Keratinocyte (primary cell): ENCODE results near the gene TAGLN2. TPM values are rescaled to one million over a fixed set of nuclear protein-coding genes. Genes with fewer than 3 reads are reported as not detected.
A peak's percentile ranks its signal among the peaks of the same experiment; 100 is the strongest.

Source experiments
- DNase-seq: peaks from one replicate; pipeline ENCODE4 v3.0.0-alpha.2; 2011; ENCODE audit warnings: low read depth, missing footprints, low spot score
- FAIRE-seq: peaks from 2 replicates; lab custom pipeline; 2011; peaks lifted over from hg19 to GRCh38; lab: Jason Lieb, UNC
- H2AFZ ChIP-seq: 2 replicates; pipeline ENCODE4 v1.6.0; 2012; ENCODE audit warnings: low read length, control low read depth, inconsistent platforms; ENCODE audit not compliant: control insufficient read depth
- H3K27ac ChIP-seq: 2 replicates; pipeline ENCODE4 v1.5.1; 2011; ENCODE audit warnings: low read length; ENCODE audit not compliant: control insufficient read depth, insufficient read depth
- H3K27me3 ChIP-seq: 3 replicates; pipeline ENCODE4 v1.6.0; 2011; ENCODE audit warnings: low read length; ENCODE audit not compliant: control insufficient read depth, insufficient read depth; ENCODE audit errors: extremely low read depth
- H3K36me3 ChIP-seq, 2 experiments: 2 replicates in 1 of 2; 3 replicates in 1 of 2; pipeline ENCODE4 v1.5.1; 2011; ENCODE audit warnings: low read length in 2 of 2, mild to moderate bottlenecking in 1 of 2; ENCODE audit not compliant: control insufficient read depth in 2 of 2, insufficient read depth in 2 of 2; ENCODE audit errors: extremely low read depth in 1 of 2
- H3K4me1 ChIP-seq: 3 replicates; pipeline ENCODE4 v1.5.1; 2011; ENCODE audit warnings: low read length; ENCODE audit not compliant: control insufficient read depth, insufficient read depth; ENCODE audit errors: extremely low read depth
- H3K4me2 ChIP-seq: 3 replicates; pipeline ENCODE4 v1.6.0; 2011; ENCODE audit warnings: low read depth, low read length; ENCODE audit not compliant: control insufficient read depth, insufficient read depth; ENCODE audit errors: extremely low read depth
- H3K4me3 ChIP-seq, 3 experiments: fragments of 200-600 bp in 1 of 3; sonication (generic) in 1 of 3; 2 replicates in 2 of 3; 3 replicates in 1 of 3; pipeline ENCODE4 v1.5.1; 2011 to 2016; ENCODE audit warnings: low read length in 3 of 3, mild to moderate bottlenecking in 3 of 3, control low read depth in 2 of 3, inconsistent platforms in 1 of 3, low read depth in 1 of 3, mixed read lengths in 1 of 3, mixed run types in 1 of 3, moderate library complexity in 1 of 3; ENCODE audit not compliant: control insufficient read depth in 2 of 3, insufficient read depth in 2 of 3; ENCODE audit errors: extremely low read depth in 1 of 3
- H3K79me2 ChIP-seq: 2 replicates; pipeline ENCODE4 v1.6.0; 2012; ENCODE audit warnings: low read length; ENCODE audit not compliant: control insufficient read depth, insufficient read depth
- H3K9ac ChIP-seq: 3 replicates; pipeline ENCODE4 v1.6.0; 2011; ENCODE audit warnings: low read length; ENCODE audit not compliant: control insufficient read depth, insufficient read depth; ENCODE audit errors: extremely low read depth
- H3K9me1 ChIP-seq: 3 replicates; pipeline ENCODE4 v1.6.0; 2011; ENCODE audit warnings: low read length; ENCODE audit not compliant: control insufficient read depth, insufficient read depth; ENCODE audit errors: extremely low read depth
- H3K9me3 ChIP-seq: 2 replicates; pipeline ENCODE4 v1.5.1; 2012; ENCODE audit warnings: low read depth, low read length; ENCODE audit not compliant: control insufficient read depth
- H4K20me1 ChIP-seq: 3 replicates; pipeline ENCODE4 v1.6.0; 2011; ENCODE audit warnings: low read length; ENCODE audit not compliant: control insufficient read depth, insufficient read depth; ENCODE audit errors: extremely low read depth
- EZH2 ChIP-seq: IDR thresholded peaks from one replicate; pipeline ENCODE4 v1.6.1; 2012; ENCODE audit warnings: inconsistent platforms, mild to moderate bottlenecking, low read length, moderate library complexity
- dilution Hi-C: fragments of 300-500 bp; cut with MboI; formaldehyde crosslinking; loops from one replicate; pipeline ENCODE4 v1.7.0; 2020; ENCODE audit warnings: low sequenced_read_pairs; ENCODE audit not compliant: extremely low pct_ligation_motif_present
- polyA plus RNA-seq, 5 experiments: library from polyadenylated mRNA; depleted of rRNA in 3 of 5; stranded (reverse) in 3 of 5; stranded (forward) in 1 of 5; unstranded in 1 of 5; fragments of >200 nt; gene quantifications; 1 replicate in 1 of 5; 2 replicates in 3 of 5; 3 replicates in 1 of 5; pipeline versions ENCODE4 v1.2.1 to v1.2.3, GENCODE V29; 2011 to 2012; ENCODE audit warnings: missing spikeins in 2 of 5, low read depth in 1 of 5, low replicate concordance in 1 of 5
- TF ChIP-seq, protein P1 (sequence below), 3 experiments: IDR thresholded peaks in 1 of 3; conservative IDR thresholded peaks in 1 of 3; optimal IDR thresholded peaks in 1 of 3; 2 replicates in 2 of 3; 3 replicates in 1 of 3; pipeline versions ENCODE3 to v1.5.1; 2011; ENCODE audit warnings: low read length in 3 of 3, mild to moderate bottlenecking in 3 of 3, moderate library complexity in 2 of 3, control low read depth in 1 of 3, inconsistent platforms in 1 of 3; ENCODE audit not compliant: insufficient read depth in 2 of 3; ENCODE audit errors: extremely low read depth in 1 of 3

Gene TAGLN2
- polyA plus RNA-seq, 1 donor (not counting 4 experiments of a cell fraction or from before 2014, with no cell fraction given) = 709 TPM

DNA sequence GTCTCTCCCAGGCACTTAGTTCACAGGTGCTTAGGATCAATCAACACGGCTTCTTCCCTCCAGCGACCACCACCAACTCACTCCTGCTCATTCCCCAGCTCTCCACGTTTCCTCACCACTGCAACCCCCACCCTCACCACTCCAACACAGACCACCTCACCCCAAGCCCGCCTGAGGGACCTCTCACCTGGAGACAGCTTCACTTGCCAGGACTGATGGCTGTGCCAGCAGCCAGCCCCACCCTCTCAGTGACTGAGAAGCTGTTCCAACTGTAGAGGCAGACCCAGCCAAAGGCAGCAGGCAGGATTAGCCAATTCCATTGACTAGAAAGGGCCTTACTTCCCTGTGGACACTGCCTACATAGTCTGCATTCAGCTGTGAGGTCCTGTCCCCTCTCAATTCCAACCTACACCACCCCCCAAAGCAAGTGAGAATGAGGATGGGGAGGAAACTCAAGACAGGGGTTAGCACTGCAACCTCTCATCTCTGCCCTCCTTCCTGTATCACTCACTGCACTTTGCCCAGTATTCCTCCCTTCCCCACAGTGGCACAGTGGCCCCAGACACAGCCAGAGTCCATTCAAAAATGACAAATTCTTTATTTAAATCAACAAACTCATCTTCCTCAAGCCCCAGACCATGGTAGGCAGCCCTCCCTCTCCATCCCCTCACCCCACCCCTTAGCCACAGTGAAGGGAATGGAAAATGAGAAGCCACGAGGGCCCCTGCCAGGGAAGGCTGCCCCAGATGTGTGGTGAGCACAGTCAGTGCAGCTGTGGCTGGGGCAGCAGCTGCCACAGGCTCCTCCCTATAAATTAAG lies 7.6 kb downstream of the TAGLN2 start:
- FAIRE-seq (peak; percentile 20), DNase-seq (no peak)
- H3K27ac ChIP-seq = peak overlapping the region; percentile 77
- H4K20me1 ChIP-seq = peaks cover 25% of the 10 kb centered on the region
- peaks cover 35 to 36% of the 10 kb centered on the region in 2 experiments for H3K36me3 ChIP-seq
- H3K9me3 ChIP-seq = no peaks in the 10 kb centered on the region
- H3K27me3 ChIP-seq = no peaks in the 10 kb centered on the region
- H3K9me1 ChIP-seq = peaks cover 11% of the 10 kb centered on the region
- dilution Hi-C loops = no loop called here
- peak overlapping the region; percentile 28 for H3K4me2 ChIP-seq
- TF ChIP-seq EZH2 = no peak
- TF ChIP-seq, protein P1, sequence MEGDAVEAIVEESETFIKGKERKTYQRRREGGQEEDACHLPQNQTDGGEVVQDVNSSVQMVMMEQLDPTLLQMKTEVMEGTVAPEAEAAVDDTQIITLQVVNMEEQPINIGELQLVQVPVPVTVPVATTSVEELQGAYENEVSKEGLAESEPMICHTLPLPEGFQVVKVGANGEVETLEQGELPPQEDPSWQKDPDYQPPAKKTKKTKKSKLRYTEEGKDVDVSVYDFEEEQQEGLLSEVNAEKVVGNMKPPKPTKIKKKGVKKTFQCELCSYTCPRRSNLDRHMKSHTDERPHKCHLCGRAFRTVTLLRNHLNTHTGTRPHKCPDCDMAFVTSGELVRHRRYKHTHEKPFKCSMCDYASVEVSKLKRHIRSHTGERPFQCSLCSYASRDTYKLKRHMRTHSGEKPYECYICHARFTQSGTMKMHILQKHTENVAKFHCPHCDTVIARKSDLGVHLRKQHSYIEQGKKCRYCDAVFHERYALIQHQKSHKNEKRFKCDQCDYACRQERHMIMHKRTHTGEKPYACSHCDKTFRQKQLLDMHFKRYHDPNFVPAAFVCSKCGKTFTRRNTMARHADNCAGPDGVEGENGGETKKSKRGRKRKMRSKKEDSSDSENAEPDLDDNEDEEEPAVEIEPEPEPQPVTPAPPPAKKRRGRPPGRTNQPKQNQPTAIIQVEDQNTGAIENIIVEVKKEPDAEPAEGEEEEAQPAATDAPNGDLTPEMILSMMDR (optimal IDR thresholded peaks at IDR 0.05 in 1 of 3, IDR thresholded peaks at IDR 0.05 in 1 of 3, conservative IDR thresholded peaks at IDR 0.05 in 1 of 3; ENCODE audit: extremely low read depth in 1 of 3, insufficient read depth in 2 of 3, low read length in 3 of 3) = no peak
- H3K9ac ChIP-seq = peak overlapping the region; percentile 33
- no peak overlapping the region for H3K4me3 ChIP-seq
- H2AFZ ChIP-seq = no peak overlapping the region
- H3K79me2 ChIP-seq = peaks cover 37% of the 10 kb centered on the region
- H3K4me1 ChIP-seq = peaks cover 83% of the 10 kb centered on the region

DNA sequence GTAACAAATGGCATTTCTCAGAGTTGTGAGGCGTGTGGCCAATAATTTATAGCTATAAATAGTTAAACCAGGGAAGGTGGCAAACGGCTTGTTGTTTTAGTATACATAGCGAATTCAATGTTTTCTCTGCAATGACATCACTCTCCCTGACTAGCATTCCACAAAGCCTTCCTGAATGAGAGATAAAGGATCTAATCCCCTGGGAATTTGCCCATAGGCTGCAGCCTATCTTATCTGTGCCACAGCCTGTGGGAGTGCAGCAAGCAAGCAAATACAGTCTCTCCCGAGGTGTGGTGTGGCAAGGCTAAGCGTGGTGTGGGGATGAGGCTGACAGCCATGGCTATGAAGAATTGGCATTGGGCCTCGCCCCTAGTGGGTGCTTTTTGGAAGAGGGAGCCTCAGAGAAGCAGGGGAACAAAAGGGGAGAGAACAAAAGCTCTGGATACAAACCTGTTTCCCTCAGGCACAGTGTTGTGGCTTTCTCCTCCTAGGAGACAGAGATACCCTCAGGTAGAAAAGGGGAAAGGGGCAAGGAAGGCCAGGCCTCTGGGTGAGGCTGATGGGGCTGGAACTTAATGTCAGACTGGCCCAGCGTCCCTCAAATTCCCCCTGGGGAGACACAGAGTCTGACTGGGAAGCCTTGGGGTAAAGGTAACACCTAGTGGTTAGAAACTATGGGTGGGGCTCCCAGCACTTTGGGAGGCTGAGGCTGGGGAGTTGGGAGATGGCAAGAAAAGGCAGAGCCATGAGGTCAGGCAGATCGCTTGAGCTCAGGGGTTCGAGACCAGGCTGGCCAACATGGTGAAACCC lies 8.9 kb downstream of the TAGLN2 start:
- Histone ChIP-seq H3K27ac (peak overlapping the region; percentile 77), H3K4me3 (no peak overlapping the region), H3K36me3 (peaks cover 26 to 32% of the 10 kb centered on the region in 2 experiments), H2AFZ (no peak overlapping the region), H3K9me1 (peaks cover 5% of the 10 kb centered on the region), H3K79me2 (peaks cover 24% of the 10 kb centered on the region), H3K9ac (peak overlapping the region; percentile 55), H3K4me2 (peak overlapping the region; percentile 1), H3K4me1 (peaks cover 78% of the 10 kb centered on the region), H3K9me3 (no peaks in the 10 kb centered on the region), H4K20me1 (peaks cover 17% of the 10 kb centered on the region), H3K27me3 (no peaks in the 10 kb centered on the region)
- TF ChIP-seq EZH2 = no peak
- TF ChIP-seq, protein P1 (optimal IDR thresholded peaks at IDR 0.05 in 1 of 3, IDR thresholded peaks at IDR 0.05 in 1 of 3, conservative IDR thresholded peaks at IDR 0.05 in 1 of 3; ENCODE audit: extremely low read depth in 1 of 3, insufficient read depth in 2 of 3, low read length in 3 of 3) = peak in 1 of 3 experiments; percentile 19
- dilution Hi-C loops = no loop called here
- DNase-seq (no peak), FAIRE-seq (peak; percentile 90)
